ENCODE data around the gene RSPO3.

Gene RSPO3

DNA sequence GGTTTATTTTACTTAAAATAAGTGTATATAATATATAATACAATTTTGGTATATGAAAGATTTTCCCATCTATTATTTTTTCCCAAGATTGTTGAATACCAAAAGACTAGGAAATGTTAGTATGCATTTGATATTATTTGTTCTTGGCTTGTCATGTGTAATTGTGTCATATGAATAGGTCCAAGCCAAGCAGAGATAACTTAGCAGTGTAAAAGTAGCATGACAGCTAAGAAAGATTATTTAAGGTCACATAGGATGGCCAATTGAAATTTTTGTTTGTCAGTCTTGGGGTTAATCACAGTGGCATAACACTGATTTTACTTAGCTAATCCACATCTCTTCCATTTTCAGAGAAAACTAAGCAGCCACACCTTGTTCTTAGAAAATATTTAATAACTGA lies 38.8 kb upstream of the RSPO3 start:
- DNase-seq (ENCODE audit: low read depth): no peak
- H3K4me3 ChIP-seq (ENCODE audit: low read depth, low read length): no peak overlapping the region
- TF ChIP-seq, protein P1, sequence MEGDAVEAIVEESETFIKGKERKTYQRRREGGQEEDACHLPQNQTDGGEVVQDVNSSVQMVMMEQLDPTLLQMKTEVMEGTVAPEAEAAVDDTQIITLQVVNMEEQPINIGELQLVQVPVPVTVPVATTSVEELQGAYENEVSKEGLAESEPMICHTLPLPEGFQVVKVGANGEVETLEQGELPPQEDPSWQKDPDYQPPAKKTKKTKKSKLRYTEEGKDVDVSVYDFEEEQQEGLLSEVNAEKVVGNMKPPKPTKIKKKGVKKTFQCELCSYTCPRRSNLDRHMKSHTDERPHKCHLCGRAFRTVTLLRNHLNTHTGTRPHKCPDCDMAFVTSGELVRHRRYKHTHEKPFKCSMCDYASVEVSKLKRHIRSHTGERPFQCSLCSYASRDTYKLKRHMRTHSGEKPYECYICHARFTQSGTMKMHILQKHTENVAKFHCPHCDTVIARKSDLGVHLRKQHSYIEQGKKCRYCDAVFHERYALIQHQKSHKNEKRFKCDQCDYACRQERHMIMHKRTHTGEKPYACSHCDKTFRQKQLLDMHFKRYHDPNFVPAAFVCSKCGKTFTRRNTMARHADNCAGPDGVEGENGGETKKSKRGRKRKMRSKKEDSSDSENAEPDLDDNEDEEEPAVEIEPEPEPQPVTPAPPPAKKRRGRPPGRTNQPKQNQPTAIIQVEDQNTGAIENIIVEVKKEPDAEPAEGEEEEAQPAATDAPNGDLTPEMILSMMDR (IDR thresholded peaks at IDR 0.05; ENCODE audit: low read depth, low read length, missing control alignments): no peak

DNA sequence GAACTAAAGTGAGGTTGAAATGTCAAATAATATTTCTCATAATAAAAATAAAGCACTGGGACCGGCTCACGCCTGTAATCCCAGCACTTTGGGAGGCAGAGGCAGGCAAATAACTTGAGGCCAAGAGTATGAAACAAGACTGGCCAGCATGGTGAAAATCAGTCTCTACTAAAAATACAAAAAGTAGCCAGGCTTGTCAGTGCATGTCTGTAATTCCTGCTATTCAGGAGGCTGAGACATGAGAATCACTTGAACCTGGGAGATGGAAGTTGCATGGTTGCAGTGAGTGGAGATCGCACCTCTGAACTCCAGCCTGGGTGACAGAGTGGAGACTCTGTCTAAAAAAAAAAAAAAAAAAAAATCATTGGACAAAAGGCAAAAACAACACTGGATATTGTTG lies 38.4 kb upstream of the RSPO3 start:
- H3K4me3 ChIP-seq (ENCODE audit: low read depth, low read length): no peak overlapping the region
- DNase-seq (ENCODE audit: low read depth): no peak
- TF ChIP-seq, protein P1 (IDR thresholded peaks at IDR 0.05; ENCODE audit: low read depth, low read length, missing control alignments): no peak

DNA sequence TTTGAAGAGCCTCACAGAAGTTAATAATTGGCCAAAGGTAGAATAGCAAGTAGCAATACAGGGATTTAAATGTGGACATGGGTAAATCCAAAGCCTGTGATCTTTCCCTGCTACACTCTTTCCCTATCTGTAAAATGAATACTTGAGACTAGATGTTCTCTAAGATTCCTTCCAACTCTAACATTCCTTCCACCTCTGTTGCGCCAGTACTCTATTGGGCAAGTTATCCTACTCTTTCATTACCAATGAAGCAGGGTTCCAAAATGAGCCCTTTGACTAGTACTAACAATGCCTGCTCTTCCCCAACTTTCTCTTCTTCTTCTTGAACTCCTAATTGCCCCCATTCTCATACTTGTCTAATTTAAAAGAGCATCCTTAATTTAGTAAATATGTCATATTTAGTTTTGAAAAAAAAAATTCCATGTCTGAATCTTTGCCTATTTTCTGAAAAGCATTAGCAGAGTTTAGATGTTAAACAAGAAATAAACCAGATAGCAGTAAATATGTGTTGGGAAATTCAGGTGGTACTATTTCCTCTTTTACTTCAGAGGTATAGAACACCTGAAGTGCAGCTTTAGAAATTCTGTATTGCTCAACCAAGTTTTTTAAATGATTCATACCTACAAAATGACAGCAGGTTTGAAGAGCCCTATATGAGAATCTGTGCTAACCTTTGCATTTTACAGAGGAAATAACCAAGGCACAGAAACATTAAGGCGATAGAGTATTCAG lies 35.1 kb upstream of the RSPO3 start:
- TF ChIP-seq, protein P1 (IDR thresholded peaks at IDR 0.05; ENCODE audit: low read depth, low read length, missing control alignments): no peak
- DNase-seq (ENCODE audit: low read depth): no peak
- no peak overlapping the region for H3K4me3 ChIP-seq (ENCODE audit: low read depth, low read length)

DNA sequence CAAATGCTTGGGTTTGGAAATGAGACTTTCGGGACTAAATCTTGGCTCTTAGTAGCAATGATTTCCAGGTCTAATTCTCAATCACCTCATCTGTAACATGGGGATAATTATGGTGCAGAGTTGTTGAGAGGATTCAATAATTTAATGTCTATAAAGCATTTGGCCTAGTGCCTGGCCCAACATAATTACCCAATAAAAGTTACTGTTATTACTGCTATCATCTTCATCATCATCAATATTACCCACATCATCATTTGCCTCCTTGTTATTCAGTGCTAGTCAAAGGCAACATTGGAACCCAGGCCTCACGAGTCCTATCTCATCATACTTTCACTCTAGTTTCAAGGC lies 34.5 kb upstream of the RSPO3 start:
- TF ChIP-seq, protein P1 (IDR thresholded peaks at IDR 0.05; ENCODE audit: low read depth, low read length, missing control alignments): no peak
- no peak overlapping the region for H3K4me3 ChIP-seq (ENCODE audit: low read depth, low read length)
- DNase-seq (ENCODE audit: low read depth): no peak

DNA sequence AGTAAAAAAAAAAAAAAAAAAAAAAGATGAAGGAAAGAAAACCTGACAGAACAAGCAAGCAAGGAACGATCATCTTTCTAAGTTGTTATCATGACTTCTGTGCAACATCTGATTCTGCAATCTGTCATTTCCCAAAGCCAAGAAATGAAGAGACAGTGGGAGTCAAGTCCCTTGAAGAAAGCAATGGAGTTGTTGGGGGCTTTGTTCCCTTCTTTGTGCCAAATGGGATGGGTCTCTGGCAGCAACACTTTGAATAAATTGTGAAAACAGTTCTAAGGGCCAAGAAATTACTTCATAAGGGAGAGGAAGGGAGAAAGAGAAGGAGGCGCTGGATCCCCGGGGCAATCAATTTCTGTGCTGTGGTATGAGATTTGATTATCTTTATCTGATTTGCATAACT lies 33.3 kb upstream of the RSPO3 start:
- no peak for DNase-seq (ENCODE audit: low read depth)
- H3K4me3 ChIP-seq (ENCODE audit: low read depth, low read length): no peak overlapping the region
- TF ChIP-seq, protein P1 (IDR thresholded peaks at IDR 0.05; ENCODE audit: low read depth, low read length, missing control alignments): no peak

DNA sequence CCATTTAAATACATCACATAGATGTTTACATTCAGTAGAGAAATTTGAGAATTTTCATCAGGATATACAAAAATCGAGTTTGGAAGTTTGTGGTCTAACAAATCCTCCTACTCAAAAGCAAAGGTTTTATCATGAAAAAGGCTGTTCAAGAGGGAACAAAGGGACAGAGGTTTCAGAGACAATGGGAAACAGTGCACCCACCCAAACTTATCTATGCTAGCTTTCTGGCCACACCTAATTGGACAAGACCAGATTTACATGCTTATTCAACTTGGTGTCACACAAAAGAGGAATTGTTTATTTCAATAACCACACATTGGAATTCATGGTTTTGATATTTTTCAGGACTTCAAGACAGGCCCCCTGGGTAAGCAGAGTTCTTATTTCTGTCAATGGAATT lies 28.4 kb upstream of the RSPO3 start:
- TF ChIP-seq, protein P1 (IDR thresholded peaks at IDR 0.05; ENCODE audit: low read depth, low read length, missing control alignments): no peak
- H3K4me3 ChIP-seq (ENCODE audit: low read depth, low read length): no peak overlapping the region
- DNase-seq (ENCODE audit: low read depth): no peak

DNA sequence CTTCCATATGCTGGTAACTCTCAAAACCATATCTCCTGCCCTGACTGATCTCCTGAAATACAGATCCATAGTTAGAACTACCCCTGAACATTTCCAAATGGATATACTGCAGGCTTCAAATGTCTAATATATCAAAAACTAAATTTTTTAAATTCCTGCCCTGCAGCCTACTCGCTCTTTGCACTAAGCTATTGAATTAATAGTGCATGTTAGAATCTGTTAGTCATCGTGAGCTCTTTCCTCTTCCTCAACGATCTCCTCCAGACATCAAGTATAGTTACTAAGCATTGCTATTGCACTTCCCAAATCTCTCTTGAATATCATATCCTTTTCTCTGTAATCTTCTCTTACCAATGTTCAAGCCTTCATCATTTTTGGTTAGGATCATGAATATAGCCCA lies 26.0 kb upstream of the RSPO3 start:
- TF ChIP-seq, protein P1 (IDR thresholded peaks at IDR 0.05; ENCODE audit: low read depth, low read length, missing control alignments): no peak
- no peak overlapping the region for H3K4me3 ChIP-seq (ENCODE audit: low read depth, low read length)
- DNase-seq (ENCODE audit: low read depth): no peak

Data from GM12864 (cell line).